CD14-positive monocyte (primary cell): ENCODE measurements around the gene SLC27A4. TPM values are rescaled to one million over a fixed set of nuclear protein-coding genes. Genes with fewer than 3 reads are reported as not detected.

ENCODE experiments used
- DNase-seq, 3 donors: peaks; one replicate each; pipeline ENCODE4 v3.0.0-alpha.2; 2011 to 2022
- H2AFZ ChIP-seq: 2 replicates; pipeline ENCODE4 v1.6.0; 2012; ENCODE audit warnings: mild to moderate bottlenecking, low read depth, low read length, inconsistent platforms; ENCODE audit not compliant: insufficient read depth, poor library complexity, severe bottlenecking
- H3K27ac ChIP-seq, 2 donors: 1 replicate in 1 of 2; 2 replicates in 1 of 2; pipeline ENCODE4 v1.5.1; 2012 to 2013; ENCODE audit warnings: low read length in 2 of 2, control low read depth in 1 of 2, inconsistent platforms in 1 of 2, low read depth in 1 of 2, mild to moderate bottlenecking in 1 of 2
- H3K27me3 ChIP-seq, 2 donors: one replicate each; pipeline versions ENCODE4 v1.6.0 to v1.6.1; 2011 to 2013; ENCODE audit warnings: low read length in 2 of 2; ENCODE audit not compliant: control insufficient read depth in 2 of 2, insufficient read depth in 2 of 2
- H3K36me3 ChIP-seq, 2 donors: replicated peaks in 1 of 2; 1 replicate in 1 of 2; 2 replicates in 1 of 2; pipeline versions ENCODE4 v1.5.1 to v1.6.1; 2012 to 2013; ENCODE audit warnings: low read length in 2 of 2, control low read depth in 1 of 2, inconsistent platforms in 1 of 2, mild to moderate bottlenecking in 1 of 2; ENCODE audit not compliant: insufficient read depth in 2 of 2, control insufficient read depth in 1 of 2
- H3K4me1 ChIP-seq, 2 donors: 1 replicate in 1 of 2; 2 replicates in 1 of 2; pipeline versions ENCODE4 v1.5.1 to v1.6.1; 2012 to 2013; ENCODE audit warnings: low read length in 2 of 2, control low read depth in 1 of 2, inconsistent platforms in 1 of 2, mild to moderate bottlenecking in 1 of 2, moderate library complexity in 1 of 2; ENCODE audit not compliant: insufficient read depth in 2 of 2, control insufficient read depth in 1 of 2
- H3K4me2 ChIP-seq: replicated peaks from 2 replicates; pipeline ENCODE3; 2012; ENCODE audit warnings: low read length, moderate library complexity, mild to moderate bottlenecking; ENCODE audit not compliant: poor library complexity, severe bottlenecking; ENCODE audit errors: extremely low read depth
- H3K4me3 ChIP-seq, 3 experiments: fragments of 200-600 bp in 1 of 3; sonication (generic) in 1 of 3; replicated peaks in 1 of 3; 1 replicate in 2 of 3; 2 replicates in 1 of 3; pipeline ENCODE4 v1.5.1; 2011 to 2013; ENCODE audit warnings: low read length in 3 of 3, mild to moderate bottlenecking in 3 of 3, control low read depth in 2 of 3, low read depth in 2 of 3, inconsistent platforms in 1 of 3, moderate library complexity in 1 of 3
- H3K79me2 ChIP-seq: 2 replicates; pipeline ENCODE4 v1.6.0; 2012; ENCODE audit warnings: mild to moderate bottlenecking, control low read depth, inconsistent platforms, low read length, moderate library complexity; ENCODE audit not compliant: insufficient read depth
- H3K9ac ChIP-seq: 2 replicates; pipeline ENCODE4 v1.6.0; 2017; ENCODE audit warnings: low read length, mild to moderate bottlenecking; ENCODE audit not compliant: insufficient read depth, poor library complexity, severe bottlenecking
- H3K9me3 ChIP-seq, 2 donors: replicated peaks in 1 of 2; 1 replicate in 1 of 2; 2 replicates in 1 of 2; pipeline versions ENCODE4 v1.5.1 to v1.6.1; 2012 to 2013; ENCODE audit warnings: low read length in 2 of 2, control low read depth in 1 of 2; ENCODE audit not compliant: control insufficient read depth in 1 of 2, insufficient read depth in 1 of 2
- H4K20me1 ChIP-seq: 2 replicates; pipeline ENCODE4 v1.6.0; 2012; ENCODE audit warnings: mild to moderate bottlenecking, low read length, control low read depth, moderate library complexity; ENCODE audit not compliant: insufficient read depth
- H3K27ac Mint-ChIP-seq, 7 donors: one replicate each; pipeline ENCODE4 v1.8.0; 2020; ENCODE audit warnings: mild to moderate bottlenecking in 7 of 7, mixed read lengths in 7 of 7, moderate library complexity in 6 of 7, inconsistent platforms in 2 of 7
- H3K27me3 Mint-ChIP-seq, 3 donors: one replicate each; pipeline ENCODE4 v1.8.0; 2021 to 2022; ENCODE audit warnings: low read depth in 3 of 3, mild to moderate bottlenecking in 3 of 3, mixed read lengths in 3 of 3, moderate library complexity in 3 of 3, inconsistent platforms in 1 of 3
- H3K36me3 Mint-ChIP-seq, 2 donors: one replicate each; pipeline ENCODE4 v1.8.0; 2020; ENCODE audit warnings: mixed read lengths in 2 of 2, inconsistent platforms in 1 of 2, mild to moderate bottlenecking in 1 of 2
- H3K4me1 Mint-ChIP-seq: one replicate; pipeline ENCODE4 v1.8.0; 2020; ENCODE audit warnings: mild to moderate bottlenecking, mixed read lengths
- H3K4me3 Mint-ChIP-seq, 2 donors: one replicate each; pipeline ENCODE4 v1.8.0; 2020; ENCODE audit warnings: mild to moderate bottlenecking in 2 of 2, mixed read lengths in 2 of 2, moderate library complexity in 1 of 2
- H3K9me3 Mint-ChIP-seq, 7 donors: one replicate each; pipeline ENCODE4 v1.8.0; 2020 to 2022; ENCODE audit warnings: mixed read lengths in 7 of 7, mild to moderate bottlenecking in 6 of 7, moderate library complexity in 6 of 7, inconsistent platforms in 2 of 7
- WGBS: methylation state at CpG from one replicate; pipeline ENCODE4 v1.1.5; 2013; ENCODE audit warnings: missing lambda C conversion rate; ENCODE audit not compliant: insufficient coverage; 5-methylcytosine and 5-hydroxymethylcytosine counted together
- intact Hi-C, 2 donors: fragments of 100-400 bp; cut with micrococcal nuclease; formaldehyde crosslinking; loops; one replicate each; pipeline versions ENCODE4 v1.15.0 to v1.15.1; 2023
- polyA plus RNA-seq, 3 donors: library from polyadenylated mRNA; depleted of rRNA in 1 of 3; unstranded in 2 of 3; stranded (reverse) in 1 of 3; fragments of 300-500 nt in 2 of 3; fragments of >200 nt in 1 of 3; fragmentation: Illumina TruSeq in 2 of 3; gene quantifications; 1 replicate in 2 of 3; 2 replicates in 1 of 3; pipeline ENCODE4 v1.2.3, GENCODE V29; 2012 to 2021
- TF ChIP-seq, protein P1 (sequence below): fragments of 200-600 bp; IDR thresholded peaks from one replicate; pipeline ENCODE4 v1.8.0; 2022; ENCODE audit warnings: antibody characterized with exemption, mild to moderate bottlenecking

Gene SLC27A4
- polyA plus RNA-seq, 3 donors: 6.8 to 8.9 (median 6.8) TPM

DNA sequence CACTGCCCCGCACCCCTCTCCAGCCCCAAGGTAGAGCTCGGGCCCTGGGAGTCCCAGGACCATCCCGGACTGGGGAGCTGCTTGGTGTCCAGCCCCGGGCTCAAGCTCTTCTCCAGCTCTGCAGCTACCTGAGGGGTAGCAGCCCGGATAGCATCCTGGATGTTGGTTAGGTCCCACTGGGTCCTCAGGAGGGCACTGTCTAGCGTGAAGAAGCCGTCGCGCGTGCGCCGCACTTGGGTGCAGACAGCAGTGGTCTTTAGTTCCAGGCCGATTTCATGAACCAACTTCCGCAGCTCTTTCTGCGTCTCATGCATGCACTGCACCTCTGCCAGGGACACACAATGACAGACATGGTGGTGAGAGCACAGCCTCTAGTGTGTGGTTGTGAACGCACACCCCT lies 30.8 kb upstream of the SLC27A4 start:
- no peaks in the 10 kb centered on the region for H3K4me1 Mint-ChIP-seq
- Histone ChIP-seq H3K9me3 (no peaks in the 10 kb centered on the region), H3K4me3 (no peak overlapping the region), H2AFZ (no peak overlapping the region), H3K27me3 (no peaks in the 10 kb centered on the region), H3K27ac (no peak overlapping the region), H3K4me1 (no peaks in the 10 kb centered on the region), H3K36me3 (peaks cover 35 to 43% of the 10 kb centered on the region in 2 donors), H3K9ac (no peak overlapping the region), H4K20me1 (no peaks in the 10 kb centered on the region), H3K4me2 (no peak overlapping the region), H3K79me2 (no peaks in the 10 kb centered on the region)
- peaks cover 0 to 2% (median 2%) of the 10 kb centered on the region in 3 donors for H3K27me3 Mint-ChIP-seq
- intact Hi-C loops: no loop called here
- H3K36me3 Mint-ChIP-seq: peaks cover 33 to 54% of the 10 kb centered on the region in 2 donors
- H3K9me3 Mint-ChIP-seq: peaks cover 0 to 3% (median 0%) of the 10 kb centered on the region in 7 donors
- H3K27ac Mint-ChIP-seq: peak overlapping the region in 2 of 7 donors; percentile 22 to 48
- DNase-seq: no peak
- WGBS: 99% methylated on average over 16 of the region's 16 CpGs
- TF ChIP-seq, protein P1, sequence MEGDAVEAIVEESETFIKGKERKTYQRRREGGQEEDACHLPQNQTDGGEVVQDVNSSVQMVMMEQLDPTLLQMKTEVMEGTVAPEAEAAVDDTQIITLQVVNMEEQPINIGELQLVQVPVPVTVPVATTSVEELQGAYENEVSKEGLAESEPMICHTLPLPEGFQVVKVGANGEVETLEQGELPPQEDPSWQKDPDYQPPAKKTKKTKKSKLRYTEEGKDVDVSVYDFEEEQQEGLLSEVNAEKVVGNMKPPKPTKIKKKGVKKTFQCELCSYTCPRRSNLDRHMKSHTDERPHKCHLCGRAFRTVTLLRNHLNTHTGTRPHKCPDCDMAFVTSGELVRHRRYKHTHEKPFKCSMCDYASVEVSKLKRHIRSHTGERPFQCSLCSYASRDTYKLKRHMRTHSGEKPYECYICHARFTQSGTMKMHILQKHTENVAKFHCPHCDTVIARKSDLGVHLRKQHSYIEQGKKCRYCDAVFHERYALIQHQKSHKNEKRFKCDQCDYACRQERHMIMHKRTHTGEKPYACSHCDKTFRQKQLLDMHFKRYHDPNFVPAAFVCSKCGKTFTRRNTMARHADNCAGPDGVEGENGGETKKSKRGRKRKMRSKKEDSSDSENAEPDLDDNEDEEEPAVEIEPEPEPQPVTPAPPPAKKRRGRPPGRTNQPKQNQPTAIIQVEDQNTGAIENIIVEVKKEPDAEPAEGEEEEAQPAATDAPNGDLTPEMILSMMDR: no peak
- no peak overlapping the region for H3K4me3 Mint-ChIP-seq

DNA sequence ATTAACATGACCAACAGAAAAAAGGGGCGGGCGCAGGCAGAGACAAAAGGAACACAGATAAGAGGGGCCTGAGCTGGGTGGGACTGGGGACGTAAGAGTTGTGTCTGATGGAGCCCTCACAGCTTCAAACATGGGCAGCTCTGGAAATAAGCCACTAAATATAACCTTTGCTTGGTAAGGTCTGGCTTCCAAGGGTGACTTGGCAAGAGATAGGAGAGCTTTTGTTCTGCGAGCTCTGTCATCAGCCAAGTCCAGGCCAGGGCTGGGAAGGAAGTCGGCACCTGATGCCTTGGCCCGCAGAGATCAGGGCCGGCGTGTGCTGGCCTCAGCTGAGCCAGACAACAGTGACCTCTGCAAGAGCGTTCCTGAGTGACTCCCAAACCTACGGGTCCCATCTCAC lies 29.9 kb upstream of the SLC27A4 start:
- H3K4me1 ChIP-seq: no peaks in the 10 kb centered on the region
- Mint-ChIP-seq H3K36me3 (peaks cover 33 to 53% of the 10 kb centered on the region in 2 donors), H3K27me3 (peaks cover 0 to 2% (median 2%) of the 10 kb centered on the region in 3 donors), H3K4me3 (no peak overlapping the region), H3K4me1 (no peaks in the 10 kb centered on the region), H3K27ac (no peak overlapping the region), H3K9me3 (peaks cover 0 to 3% (median 0%) of the 10 kb centered on the region in 7 donors)
- H3K9ac ChIP-seq: no peak overlapping the region
- TF ChIP-seq, protein P1: no peak
- H3K27me3 ChIP-seq: no peaks in the 10 kb centered on the region
- no peak overlapping the region for H3K4me3 ChIP-seq
- no peak for DNase-seq
- 93% methylated on average over 7 of the region's 10 CpGs for WGBS
- H3K27ac ChIP-seq: no peak overlapping the region
- no peaks in the 10 kb centered on the region for H3K9me3 ChIP-seq
- no peak overlapping the region for H3K4me2 ChIP-seq
- H3K36me3 ChIP-seq: peaks cover 41 to 50% of the 10 kb centered on the region in 2 donors
- no peak overlapping the region for H2AFZ ChIP-seq
- no peaks in the 10 kb centered on the region for H3K79me2 ChIP-seq
- no peaks in the 10 kb centered on the region for H4K20me1 ChIP-seq
- intact Hi-C loops: no loop called here
